Measurements from ENCODE around the gene DAPK1.

DNA sequence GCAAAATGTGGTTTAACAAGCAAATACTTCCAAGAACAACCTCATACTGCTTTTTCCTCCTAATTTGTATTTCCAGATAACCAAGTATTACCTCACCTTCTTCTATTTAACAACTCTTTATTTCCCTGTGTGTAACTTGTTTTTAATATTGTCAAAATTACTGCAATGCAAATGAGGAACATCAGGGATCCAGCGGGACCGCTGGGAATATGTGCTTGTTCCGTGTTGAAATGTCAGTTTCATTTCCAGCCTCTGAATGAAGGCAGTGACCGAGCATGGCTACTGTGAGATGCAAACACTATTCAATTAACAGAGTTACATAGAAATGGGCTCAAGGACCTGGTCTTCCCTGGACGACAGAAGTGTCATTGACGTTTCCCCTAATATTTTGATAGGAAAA lies 117.5 kb downstream of the DAPK1 start:
- no peak for TF ChIP-seq ZFP3 (CRISPR knock-in tag; IDR thresholded peaks at IDR 0.05)
- TF ChIP-seq SNAI2 (CRISPR knock-in tag; IDR thresholded peaks at IDR 0.05), result no peak
- no peak for TF ChIP-seq ZNF70 (CRISPR knock-in tag; IDR thresholded peaks at IDR 0.05)
- no peak for TF ChIP-seq CSDC2 (CRISPR knock-in tag; IDR thresholded peaks at IDR 0.05)
- TF ChIP-seq RARB (CRISPR knock-in tag; IDR thresholded peaks at IDR 0.05), result no peak
- TF ChIP-seq ZC3H10 (CRISPR knock-in tag; IDR thresholded peaks at IDR 0.05), result no peak
- TF ChIP-seq GLIS3 (CRISPR knock-in tag; IDR thresholded peaks at IDR 0.05), result no peak
- no peak for TF ChIP-seq ISL1 (CRISPR knock-in tag; IDR thresholded peaks at IDR 0.05)

All from SK-N-SH treated with all-trans-retinoic acid at 6 μM for 48 hours (cell line).